Stimulated activated CD8-positive, alpha-beta memory T cell treated with anti-CD3 and anti-CD28 coated beads, Interleukin-4, amount 100 ng/mL, for 48 hours (primary cell): Measurements from ENCODE around the gene YJU2.
"Not testable (repeated sequence)": the region's sequence is repeated elsewhere in the genome, so short reads cannot be mapped to it uniquely, and the experiment has no call there.

ENCODE experiments used
- DNase-seq: peaks from one replicate; pipeline ENCODE4 v3.0.0-alpha.2; 2020

The YJU2 gene

GRCh38 chr19:4268816-4269430 lies 22.0 kb downstream of the YJU2 start:
- no peak for DNase-seq

- DNase-seq, result no peak
These were observed 26.0 kb downstream of the YJU2 start for GRCh38 chr19:4272894-4273293.

- not testable (repeated sequence) for DNase-seq
These were observed 27.4 kb downstream of the YJU2 start for GRCh38 chr19:4274321-4274686.

GRCh38 chr19:4277191-4277696 lies 30.4 kb downstream of the YJU2 start:
- DNase-seq, result no peak

GRCh38 chr19:4278010-4278409 lies 31.1 kb downstream of the YJU2 start:
- no peak for DNase-seq

GRCh38 chr19:4278419-4279266 lies 31.8 kb downstream of the YJU2 start, which contains the start of gene SHD:
SHD (plus strand) TSS chr19:4279266; CDS start chr19:4280064, 798 bp downstream.
- DNase-seq, result no peak

- DNase-seq, result no peak
These were observed 32.3 kb downstream of the YJU2 start for GRCh38 chr19:4279267-4279529.

GRCh38 chr19:4279530-4280422 lies 32.9 kb downstream of the YJU2 start:
- no peak for DNase-seq

GRCh38 chr19:4284176-4284958 lies 37.5 kb downstream of the YJU2 start:
- peak; percentile 42 for DNase-seq

GRCh38 chr19:4284974-4285373 lies 38.1 kb downstream of the YJU2 start:
- DNase-seq, result no peak

- DNase-seq, result not testable (repeated sequence)
These were observed 39.3 kb downstream of the YJU2 start for GRCh38 chr19:4286141-4286540.

- DNase-seq, result no peak
These were observed 41.4 kb downstream of the YJU2 start for GRCh38 chr19:4288091-4288777.

GRCh38 chr19:4291184-4291732 lies 44.4 kb downstream of the YJU2 start:
- DNase-seq, result no peak

- DNase-seq, result no peak
These were observed 45.6 kb downstream of the YJU2 start for GRCh38 chr19:4292515-4292914.

- DNase-seq, result no peak
These were observed 47.5 kb downstream of the YJU2 start for GRCh38 chr19:4294389-4294788.

GRCh38 chr19:4295972-4296771 lies 49.3 kb downstream of the YJU2 start:
- no peak for DNase-seq

GRCh38 chr19:4297901-4298809 lies 51.3 kb downstream of the YJU2 start:
- peak; percentile 60 for DNase-seq

GRCh38 chr19:4298810-4299550 lies 52.1 kb downstream of the YJU2 start:
- DNase-seq, result no peak

GRCh38 chr19:4300589-4300988 lies 53.7 kb downstream of the YJU2 start:
- DNase-seq, result no peak
